Mesothelial cell of epicardium (in vitro differentiated cells): ENCODE results near the gene PCSK2. TPM values are rescaled to one million over a fixed set of nuclear protein-coding genes. Genes with fewer than 3 reads are reported as not detected.

Source experiments
- DNase-seq, 2 experiments: peaks; one replicate each; pipeline ENCODE4 v3.0.0; 2021; ENCODE audit warnings: low spot score in 2 of 2; ENCODE audit not compliant: unreplicated experiment in 2 of 2
- H3K27ac Mint-ChIP-seq: 2 replicates; pipeline ENCODE4 v1.8.0; 2021; ENCODE audit warnings: mixed read lengths
- H3K27me3 Mint-ChIP-seq: 2 replicates; pipeline ENCODE4 v1.8.0; 2021; ENCODE audit warnings: low read depth, mixed read lengths
- H3K36me3 Mint-ChIP-seq: 2 replicates; pipeline ENCODE4 v1.8.0; 2021; ENCODE audit warnings: mixed read lengths
- H3K4me1 Mint-ChIP-seq: 2 replicates; pipeline ENCODE4 v1.8.0; 2021; ENCODE audit warnings: mixed read lengths
- H3K4me3 Mint-ChIP-seq: 2 replicates; pipeline ENCODE4 v1.8.0; 2021; ENCODE audit warnings: mild to moderate bottlenecking, moderate library complexity, mixed read lengths
- H3K9me3 Mint-ChIP-seq: 2 replicates; pipeline ENCODE4 v1.8.0; 2021; ENCODE audit warnings: mixed read lengths
- CTCF ChIP-seq: fragments of 200-600 bp; sonication (generic); IDR thresholded peaks from one replicate; pipeline ENCODE4 v1.5.0; 2021; ENCODE audit warnings: antibody characterized with exemption; ENCODE audit not compliant: unreplicated experiment
- total RNA-seq: library from RNA; stranded (reverse); gene quantifications from 3 replicates; pipeline ENCODE4 v1.2.1, GENCODE V29; 2021

Gene PCSK2
- total RNA-seq, 1 donor from 2014 or later, result 0.38 TPM

DNA sequence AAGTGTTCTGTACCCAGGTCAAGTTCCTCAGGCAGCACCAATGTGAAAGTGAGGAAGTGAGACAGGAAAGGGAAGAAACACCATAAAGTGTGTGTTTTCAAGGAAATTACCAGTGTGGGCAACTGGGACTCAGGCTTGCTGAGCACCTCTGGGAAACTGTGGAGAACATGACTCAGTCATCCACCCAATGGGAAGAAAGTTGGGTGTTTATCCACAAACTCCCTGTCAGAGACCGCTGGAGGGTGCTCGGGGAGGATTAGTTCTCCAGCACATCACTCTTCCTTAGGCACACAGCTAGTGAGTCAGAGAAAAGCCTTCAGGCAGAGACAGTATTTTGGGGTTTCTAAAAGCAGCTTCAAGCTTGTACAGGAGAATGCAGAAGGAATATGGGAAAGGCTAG is 93.6 kb downstream of the PCSK2 start:
- Mint-ChIP-seq H3K36me3 (no peaks in the 10 kb centered on the region), H3K4me3 (no peak overlapping the region), H3K4me1 (no peaks in the 10 kb centered on the region), H3K27me3 (peaks cover 43% of the 10 kb centered on the region), H3K27ac (no peak overlapping the region), H3K9me3 (peaks cover 3% of the 10 kb centered on the region)
- DNase-seq, result no peak
- no peak for TF ChIP-seq CTCF

GRCh38 chr20:17326096-17326495 is 99.3 kb downstream of the PCSK2 start:
- Mint-ChIP-seq H3K9me3 (peaks cover 3% of the 10 kb centered on the region), H3K4me3 (no peak overlapping the region), H3K27ac (no peak overlapping the region), H3K27me3 (peaks cover 7% of the 10 kb centered on the region), H3K4me1 (peaks cover 17% of the 10 kb centered on the region), H3K36me3 (no peaks in the 10 kb centered on the region)
- no peak for TF ChIP-seq CTCF
- DNase-seq, result no peak

DNA sequence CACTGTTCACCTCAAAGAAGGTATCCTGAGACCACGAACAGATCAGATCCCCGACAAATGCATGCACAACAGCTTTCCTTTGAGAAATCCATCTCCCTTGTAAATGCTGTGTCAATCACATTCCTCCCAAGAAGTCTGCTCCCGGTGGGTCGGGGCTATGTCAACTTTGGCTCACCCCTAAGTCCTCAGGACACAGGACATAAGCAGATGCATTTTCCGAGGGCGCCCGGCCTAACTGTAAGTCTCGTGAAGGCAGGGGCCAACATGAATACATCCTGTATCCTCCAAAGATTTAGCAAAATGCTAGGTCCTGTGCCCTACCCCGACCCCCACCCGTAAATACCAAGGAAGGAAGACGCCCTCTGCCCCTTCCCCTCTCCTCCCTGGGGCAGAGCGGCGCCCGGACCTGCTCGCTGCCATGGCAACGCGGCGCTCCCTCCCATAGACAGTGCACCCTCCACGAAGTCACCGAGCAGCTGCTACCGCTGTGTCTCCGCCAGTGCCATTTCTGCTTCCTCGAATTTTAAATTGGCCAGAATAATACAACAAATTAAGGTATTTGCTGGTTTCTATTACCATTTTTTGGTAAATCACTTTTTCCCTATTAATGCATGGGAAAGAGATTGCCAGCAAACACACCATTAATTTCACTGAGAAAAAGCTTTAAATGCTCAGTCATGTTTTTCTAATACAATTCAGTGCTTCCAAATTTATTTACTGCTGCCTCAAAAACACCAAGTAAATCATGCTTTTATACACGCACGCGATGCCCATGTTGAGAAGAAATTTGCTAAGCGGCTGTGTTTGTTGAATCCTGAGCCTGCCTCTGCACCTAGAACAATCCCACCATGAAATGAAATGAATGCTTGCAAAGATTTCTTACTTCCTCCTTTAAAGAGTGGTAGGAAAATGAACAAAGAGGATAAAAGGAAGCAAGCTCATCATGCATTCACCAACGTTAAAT is 100.6 kb downstream of the PCSK2 start:
- Mint-ChIP-seq H3K9me3 (peaks cover 3% of the 10 kb centered on the region), H3K4me3 (no peak overlapping the region), H3K27me3 (peaks cover 4% of the 10 kb centered on the region), H3K4me1 (peaks cover 17% of the 10 kb centered on the region), H3K27ac (no peak overlapping the region), H3K36me3 (no peaks in the 10 kb centered on the region)
- TF ChIP-seq CTCF, result no peak
- no peak for DNase-seq

DNA sequence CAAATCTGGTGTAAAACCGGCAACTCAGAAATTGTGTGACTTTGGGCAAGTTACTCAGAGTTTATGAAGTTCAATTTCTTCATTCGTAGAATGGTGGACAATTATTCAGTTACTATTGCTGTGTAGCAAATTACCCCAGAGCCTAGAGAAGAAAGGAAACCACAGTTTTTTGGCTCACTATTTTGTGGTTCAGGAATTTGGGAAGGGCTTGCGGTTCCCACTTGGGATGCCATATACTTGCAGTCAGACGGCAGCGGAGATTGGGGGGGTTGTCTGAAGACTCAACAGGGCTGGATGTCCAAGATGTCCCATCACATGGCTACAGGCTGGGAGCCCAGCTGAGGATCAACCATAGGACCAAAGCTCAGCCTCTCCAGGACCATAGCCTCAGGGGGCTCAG is 108.1 kb downstream of the PCSK2 start:
- Mint-ChIP-seq H3K4me3 (no peak overlapping the region), H3K36me3 (no peaks in the 10 kb centered on the region), H3K27ac (no peak overlapping the region), H3K9me3 (no peaks in the 10 kb centered on the region), H3K27me3 (peaks cover 21% of the 10 kb centered on the region), H3K4me1 (no peaks in the 10 kb centered on the region)
- TF ChIP-seq CTCF, result no peak
- no peak for DNase-seq

DNA sequence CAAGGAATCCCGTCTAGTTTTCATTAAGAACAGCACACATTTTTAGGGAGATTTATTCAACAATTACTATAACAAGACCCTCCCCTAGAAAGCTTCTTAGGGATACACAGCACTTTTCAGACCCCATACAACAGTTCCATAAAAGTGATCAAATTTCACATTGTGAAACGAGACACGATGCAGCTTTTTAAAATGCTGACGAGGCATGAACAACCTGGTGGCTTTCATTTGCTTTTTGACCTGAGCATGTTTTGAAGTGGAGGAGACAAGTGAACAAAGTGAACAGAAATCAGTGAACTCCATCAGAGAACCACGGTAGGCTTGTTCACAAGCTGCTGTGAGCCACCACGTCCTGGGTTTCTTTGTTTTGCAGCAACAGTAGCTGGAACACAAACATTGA is 112.2 kb downstream of the PCSK2 start:
- Mint-ChIP-seq H3K27ac (no peak overlapping the region), H3K4me1 (no peaks in the 10 kb centered on the region)

More for the DNA sequence above, 112.2 kb downstream of the PCSK2 start:
- no peak for DNase-seq
- peaks cover 7% of the 10 kb centered on the region for H3K9me3 Mint-ChIP-seq
- H3K36me3 Mint-ChIP-seq, result no peaks in the 10 kb centered on the region
- H3K27me3 Mint-ChIP-seq, result peaks cover 9% of the 10 kb centered on the region
- H3K4me3 Mint-ChIP-seq, result no peak overlapping the region
- TF ChIP-seq CTCF, result no peak
